AG20443 (cell line): Measurements from ENCODE around the gene MOCS1.

Experiments
- DNase-seq: peaks from one replicate; pipeline ENCODE4 v3.0.0; 2012; ENCODE audit warnings: low spot score, mixed read lengths

MOCS1 gene

GRCh38 chr6:39902786-39903465 is 31.3 kb downstream of the MOCS1 start:
- no peak for DNase-seq

- no peak for DNase-seq
Measured at GRCh38 chr6:39902136-39902535, 32.1 kb downstream of the MOCS1 start.

GRCh38 chr6:39901670-39902069 is 32.6 kb downstream of the MOCS1 start:
- DNase-seq: no peak

GRCh38 chr6:39901116-39901655 is 33.1 kb downstream of the MOCS1 start:
- no peak for DNase-seq

- DNase-seq: no peak
Measured at GRCh38 chr6:39899554-39900295, 34.5 kb downstream of the MOCS1 start.

GRCh38 chr6:39898625-39899024 is 35.6 kb downstream of the MOCS1 start:
- DNase-seq: no peak

GRCh38 chr6:39897698-39898097 is 36.6 kb downstream of the MOCS1 start:
- DNase-seq: no peak

GRCh38 chr6:39896701-39897100 is 37.6 kb downstream of the MOCS1 start:
- no peak for DNase-seq

- no peak for DNase-seq
Measured at GRCh38 chr6:39893286-39893685, 41.0 kb downstream of the MOCS1 start.

- peak; percentile 90 for DNase-seq
Measured at GRCh38 chr6:39892490-39893129, 41.7 kb downstream of the MOCS1 start.

GRCh38 chr6:39891976-39892375 is 42.3 kb downstream of the MOCS1 start:
- DNase-seq: peak; percentile 24

GRCh38 chr6:39891353-39891752 is 42.9 kb downstream of the MOCS1 start:
- no peak for DNase-seq

GRCh38 chr6:39889229-39889628 is 45.0 kb downstream of the MOCS1 start:
- no peak for DNase-seq

- DNase-seq: peak; percentile 95
Measured at GRCh38 chr6:39887692-39888450, 46.4 kb downstream of the MOCS1 start.

- DNase-seq: no peak
Measured at GRCh38 chr6:39886871-39887270, 47.4 kb downstream of the MOCS1 start.

- DNase-seq: no peak
Measured at GRCh38 chr6:39885691-39886090, 48.6 kb downstream of the MOCS1 start.

- no peak for DNase-seq
Measured at GRCh38 chr6:39884696-39885095, 49.6 kb downstream of the MOCS1 start.

- DNase-seq: peak; percentile 83
Measured at GRCh38 chr6:39882531-39882899, 51.7 kb downstream of the MOCS1 start.

GRCh38 chr6:39881851-39882530 is 52.3 kb downstream of the MOCS1 start:
- DNase-seq: peak; percentile 89

GRCh38 chr6:39880594-39880993 is 53.7 kb downstream of the MOCS1 start:
- DNase-seq: no peak

GRCh38 chr6:39879535-39879934 is 54.7 kb downstream of the MOCS1 start:
- no peak for DNase-seq

GRCh38 chr6:39876826-39877225 is 57.4 kb downstream of the MOCS1 start:
- no peak for DNase-seq
